ENCODE results near the gene PAM16. TPM values are rescaled to one million over a fixed set of nuclear protein-coding genes. Genes with fewer than 3 reads are reported as not detected.
A peak's percentile ranks its signal among the peaks of the same experiment; 100 is the strongest.

Gene PAM16
- total and polyA plus RNA-seq, 8 donors = 4.7 to 218 (median 52.1) TPM

- TF ChIP-seq POLR2AphosphoS5 (IDR thresholded peaks at IDR 0.05) (no peak), EP300 (IDR thresholded peaks at IDR 0.05) (no peak), CTCF (IDR thresholded peaks at IDR 0.05) (no peak), POLR2A (IDR thresholded peaks at IDR 0.05) (no peak)
- H3K27ac ChIP-seq = peak overlapping the region; percentile 57 to 89 (median 83)
- H3K4me3 ChIP-seq = peak overlapping the region in 1 of 4 donors; percentile 13
- H3K4me1 ChIP-seq = peaks cover 72 to 98% (median 85%) of the 10 kb centered on the region in 4 donors
- WGBS, 5 donors = 51 to 63% (median 59%) methylated on average over 18 to 22 of the region's 22 CpGs
- H3K27me3 ChIP-seq = peaks cover 0 to 8% (median 0%) of the 10 kb centered on the region in 3 donors
- H3K36me3 ChIP-seq = no peaks in the 10 kb centered on the region
- DNase-seq = peak in 1 of 2 donors; percentile 74
- intact Hi-C loops (cut with DNase I; ENCODE audit: low total_unique reads) = loop anchor here (5.0 kb wide), 1 partner anchor 122 kb away; no protein-coding TSS in a partner anchor
- no peaks in the 10 kb centered on the region for H3K9me3 ChIP-seq
Observed at GRCh38 chr16:4324492-4325252, 26.4 kb downstream of the PAM16 start.

GRCh38 chr16:4323845-4324488 lies 27.2 kb downstream of the PAM16 start:
- intact Hi-C loops (cut with DNase I; ENCODE audit: low total_unique reads) = no loop called here
- Histone ChIP-seq H3K4me1 (peaks cover 72 to 98% (median 86%) of the 10 kb centered on the region in 4 donors), H3K27me3 (peaks cover 0 to 8% (median 0%) of the 10 kb centered on the region in 3 donors), H3K27ac (peak overlapping the region; percentile 57 to 89 (median 83)), H3K36me3 (no peaks in the 10 kb centered on the region), H3K4me3 (peak overlapping the region in 1 of 4 donors; percentile 13), H3K9me3 (no peaks in the 10 kb centered on the region)
- 7 to 27% (median 18%) methylated on average over 3 to 12 of the region's 12 CpGs for WGBS, 5 donors
- no peak for TF ChIP-seq POLR2AphosphoS5 (IDR thresholded peaks at IDR 0.05)
- TF ChIP-seq POLR2A (IDR thresholded peaks at IDR 0.05) = no peak
- no peak for TF ChIP-seq EP300 (IDR thresholded peaks at IDR 0.05)
- no peak for TF ChIP-seq CTCF (IDR thresholded peaks at IDR 0.05)
- peak; percentile 72 to 88 for DNase-seq

- Histone ChIP-seq H3K4me3 (no peak overlapping the region), H3K36me3 (no peaks in the 10 kb centered on the region), H3K27ac (peak overlapping the region; percentile 57 to 89 (median 83)), H3K4me1 (peaks cover 72 to 98% (median 86%) of the 10 kb centered on the region in 4 donors), H3K27me3 (peaks cover 0 to 8% (median 0%) of the 10 kb centered on the region in 3 donors), H3K9me3 (no peaks in the 10 kb centered on the region)
- 27 to 52% (median 37%) methylated on average over 5 to 21 of the region's 21 CpGs for WGBS, 5 donors
- no peak for TF ChIP-seq CTCF (IDR thresholded peaks at IDR 0.05)
- no peak for TF ChIP-seq EP300 (IDR thresholded peaks at IDR 0.05)
- no peak for TF ChIP-seq POLR2AphosphoS5 (IDR thresholded peaks at IDR 0.05)
- TF ChIP-seq POLR2A (IDR thresholded peaks at IDR 0.05) = no peak
- peak; percentile 47 to 62 for DNase-seq
- intact Hi-C loops (cut with DNase I; ENCODE audit: low total_unique reads) = no loop called here
Observed at GRCh38 chr16:4323071-4323844, 27.9 kb downstream of the PAM16 start.
